Stimulated activated CD4-positive, alpha-beta T cell treated with anti-CD3 and anti-CD28 coated beads, TNF-alpha, amount 100 ng/mL, for 48 hours (primary cell): ENCODE measurements around the gene ALDH1A3.

Experiments
- DNase-seq, 3 donors: peaks; one replicate each; pipeline ENCODE4 v3.0.0-alpha.2; 2020; ENCODE audit warnings: low read depth in 3 of 3

ALDH1A3 gene

DNA sequence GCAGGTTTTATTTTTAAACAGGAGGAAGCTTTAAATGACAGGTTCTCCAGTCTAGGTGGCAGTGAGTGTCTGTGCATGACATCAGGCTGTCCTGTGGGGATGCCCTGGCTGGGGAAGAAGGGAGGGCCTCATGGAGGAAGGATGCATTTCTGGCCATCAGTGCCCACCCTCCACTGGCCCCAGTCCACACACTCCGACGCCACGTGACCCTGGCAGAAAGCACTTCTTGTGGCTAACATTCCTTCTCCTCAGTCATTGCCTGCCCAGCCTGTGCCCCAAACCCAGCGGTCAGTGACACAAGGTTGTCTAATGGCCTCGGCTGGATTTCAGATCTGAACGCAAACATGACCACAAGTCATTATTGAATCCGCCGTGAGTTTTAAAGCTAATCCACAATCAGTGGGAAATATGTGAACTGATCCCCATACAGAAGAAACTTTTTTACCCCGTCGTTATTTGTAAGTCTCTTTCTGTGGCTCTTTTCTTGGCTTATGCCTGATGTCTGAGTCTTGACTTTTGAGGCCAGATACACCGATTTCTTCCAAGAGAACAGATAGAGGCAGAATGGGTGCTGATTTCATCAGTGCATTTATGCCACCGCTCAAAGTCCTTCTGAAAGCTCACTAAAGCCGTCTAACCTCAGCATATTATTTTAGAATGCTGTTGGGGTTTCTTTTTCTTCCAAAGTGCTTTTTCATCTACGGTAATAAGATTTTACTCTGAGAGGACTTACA is 22.2 kb downstream of the ALDH1A3 start:
- no peak for DNase-seq

GRCh38 chr15:100902436-100903167 is 23.0 kb downstream of the ALDH1A3 start:
- no peak for DNase-seq

DNA sequence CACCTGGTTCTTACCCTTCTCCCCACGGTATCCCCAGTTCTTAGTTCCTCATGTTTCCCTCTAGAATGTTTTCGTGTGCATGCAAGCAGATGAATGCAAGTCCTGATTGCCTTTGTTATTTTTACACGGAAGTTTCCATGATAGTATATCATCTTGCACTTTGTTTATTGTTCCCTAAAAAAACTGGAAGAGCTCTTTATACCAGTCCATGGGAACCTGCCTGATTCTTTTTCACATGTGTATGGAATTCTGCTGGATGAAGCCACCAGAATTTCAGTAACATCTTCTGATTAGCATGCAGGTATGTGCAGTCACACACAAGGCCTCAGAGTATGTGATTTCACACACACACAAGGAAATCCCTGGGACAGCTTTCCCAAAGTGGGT is 23.5 kb downstream of the ALDH1A3 start:
- DNase-seq, result no peak

DNA sequence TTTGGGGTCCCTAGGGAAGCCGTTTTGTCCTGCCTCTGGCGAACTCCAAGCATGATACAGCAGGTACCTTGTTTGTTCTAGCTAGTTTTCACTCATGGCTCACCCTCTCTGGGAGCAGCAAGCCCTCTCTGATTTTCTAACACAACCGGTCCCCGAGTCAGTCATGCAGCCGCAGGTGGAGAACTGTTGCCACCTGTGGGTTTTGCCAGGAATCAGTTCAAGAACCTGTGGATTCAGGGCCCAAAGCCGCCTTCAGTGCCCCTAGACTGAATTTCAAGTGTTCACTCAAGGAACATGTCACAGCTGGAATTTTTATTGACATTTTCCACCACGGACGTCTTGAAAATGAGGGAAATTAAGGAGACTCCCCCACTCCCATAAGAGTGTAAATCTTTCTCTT is 26.2 kb downstream of the ALDH1A3 start:
- DNase-seq, result no peak

- no peak for DNase-seq
These were observed 28.8 kb downstream of the ALDH1A3 start for GRCh38 chr15:100908466-100908865.

GRCh38 chr15:100909565-100909964 is 29.9 kb downstream of the ALDH1A3 start:
- DNase-seq, result no peak

DNA sequence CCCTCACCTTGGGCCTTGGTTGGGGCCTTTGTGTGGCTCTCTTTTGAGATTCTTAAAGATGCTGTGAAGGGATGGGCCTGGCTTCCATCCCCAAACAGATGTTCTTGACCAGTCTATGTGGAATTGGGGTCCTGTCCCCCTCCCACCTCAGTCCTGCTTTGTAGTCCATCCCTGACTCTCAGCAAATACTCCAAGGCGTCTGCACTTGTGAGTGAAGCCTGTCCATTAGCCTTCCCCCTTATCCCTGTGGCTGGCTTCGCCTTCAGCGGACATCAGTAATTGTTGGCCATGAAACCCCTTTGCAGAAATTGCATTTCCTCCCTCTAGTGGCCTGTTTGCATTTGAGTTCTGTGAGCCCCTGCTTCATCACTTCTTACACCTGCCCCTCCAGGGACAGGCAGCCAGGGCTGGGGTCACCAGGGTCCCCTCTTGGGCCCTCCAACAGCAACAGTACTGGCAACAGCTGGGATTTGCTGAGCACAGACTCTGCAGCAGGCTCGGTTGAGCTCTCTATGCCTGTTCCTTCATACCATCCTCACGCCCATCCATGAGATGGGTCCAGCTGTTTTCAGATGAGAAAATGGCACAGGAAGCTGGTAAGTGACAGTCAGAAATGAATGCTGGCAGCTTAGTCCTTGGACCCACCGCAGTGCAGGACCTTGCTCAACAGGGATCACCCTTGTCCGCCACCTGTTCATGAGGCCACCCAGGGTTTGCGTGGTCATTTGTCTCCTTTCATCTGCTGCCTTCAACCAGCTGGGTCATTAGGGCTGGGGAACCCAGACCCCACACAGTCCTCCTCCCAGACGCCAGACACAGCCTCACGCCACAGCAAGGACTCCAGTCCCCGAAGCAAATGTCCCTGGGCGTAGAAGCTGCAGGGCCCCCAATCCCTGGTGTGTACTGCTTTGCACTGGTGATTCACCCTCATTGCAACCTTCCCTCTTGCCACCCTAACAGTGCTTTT is 30.6 kb downstream of the ALDH1A3 start:
- no peak for DNase-seq

- DNase-seq, result no peak
These were observed 31.5 kb downstream of the ALDH1A3 start for GRCh38 chr15:100911086-100911485.

DNA sequence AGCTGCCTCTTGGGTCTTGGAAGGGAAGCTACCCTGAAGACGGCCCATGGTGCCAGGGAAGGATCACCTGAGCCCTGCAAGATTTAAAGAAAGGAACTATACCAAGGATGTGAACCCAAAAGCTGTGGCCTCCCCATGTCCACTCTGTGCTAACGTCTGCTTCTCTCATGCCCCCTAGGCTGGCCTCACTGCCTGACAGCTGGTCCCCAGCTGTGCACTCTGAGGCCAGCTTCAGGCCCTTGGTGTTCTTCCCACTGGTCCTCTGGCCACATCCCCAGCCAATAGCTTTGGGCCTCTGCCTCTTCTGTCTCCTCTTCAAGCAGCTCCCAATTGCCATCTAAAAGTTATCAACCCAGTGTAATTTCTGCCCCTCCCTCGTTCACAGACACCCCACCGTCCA is 34.3 kb downstream of the ALDH1A3 start:
- no peak for DNase-seq

- DNase-seq, result no peak
These were observed 35.2 kb downstream of the ALDH1A3 start for GRCh38 chr15:100914876-100915275.

DNA sequence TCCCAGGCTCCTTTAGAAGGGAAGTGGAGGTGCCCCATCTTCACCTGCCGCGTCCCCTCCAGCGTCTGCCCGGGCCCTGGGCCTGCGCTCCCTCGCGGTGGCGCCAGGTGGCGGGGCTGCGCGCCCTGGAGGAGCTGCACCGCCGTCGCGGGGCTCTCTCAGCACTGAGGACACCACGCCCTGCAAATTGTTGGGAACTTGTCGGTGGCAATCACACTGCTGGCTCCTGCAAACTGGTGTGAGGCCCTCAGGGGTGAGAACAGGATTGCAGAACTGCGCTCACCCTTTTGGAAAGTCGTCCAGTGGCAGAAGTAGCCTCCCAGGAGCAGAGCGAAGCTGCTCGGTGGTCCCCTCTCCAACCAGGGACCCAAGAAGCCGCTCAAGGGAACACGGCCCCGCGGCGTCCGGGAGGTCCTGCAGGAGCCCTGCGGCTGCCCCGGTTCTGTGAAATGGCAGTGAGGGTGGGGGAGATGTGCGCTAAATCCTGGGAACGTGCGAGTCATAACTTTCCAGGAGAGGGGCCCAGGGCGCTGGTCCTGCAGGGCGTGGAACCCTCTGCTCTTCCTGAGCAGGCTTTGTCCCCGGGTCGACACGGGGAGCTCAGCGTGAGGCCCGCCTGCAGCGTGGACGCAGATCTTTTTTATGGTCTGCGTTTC is 38.5 kb downstream of the ALDH1A3 start:
- DNase-seq, result peak; percentile 53 to 70 (median 55)

DNA sequence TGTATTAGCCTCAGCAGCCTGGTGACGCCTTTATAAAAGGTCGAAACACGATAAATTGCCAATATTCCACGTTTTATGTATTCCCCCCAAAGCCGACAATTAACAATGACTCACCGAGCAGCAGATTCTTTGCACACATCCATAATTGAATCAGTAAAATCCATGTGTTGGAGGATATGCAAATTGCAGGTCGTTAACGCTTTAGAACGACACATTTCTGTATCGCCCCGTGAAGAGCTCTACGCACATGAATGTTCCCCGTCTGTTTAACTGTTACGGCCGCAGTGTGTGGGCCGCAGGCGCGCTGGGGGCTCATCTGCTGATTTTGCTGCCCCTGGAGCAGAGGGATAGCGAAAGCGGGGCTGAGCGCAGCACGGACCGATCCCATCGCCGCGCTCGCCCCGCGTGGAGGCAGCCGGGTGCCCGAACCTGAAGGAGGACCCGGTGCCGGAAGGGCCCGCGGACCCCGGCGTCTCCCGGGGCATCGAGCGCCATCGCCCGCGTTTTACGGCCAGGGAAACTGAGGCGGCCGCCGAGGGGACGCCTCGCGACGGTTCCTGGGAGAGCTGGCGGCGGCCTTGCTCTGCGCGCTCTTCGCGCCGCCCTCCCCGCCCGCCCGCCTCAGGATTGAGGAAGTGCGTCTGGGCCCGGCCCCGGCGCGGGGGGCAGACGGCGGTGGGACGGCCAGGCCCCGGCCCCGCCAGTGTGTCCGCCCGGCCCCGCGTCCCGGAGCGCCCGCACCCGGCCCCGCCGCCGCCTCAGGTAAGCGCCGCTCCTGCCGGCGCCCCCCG is 39.3 kb downstream of the ALDH1A3 start, which contains the start of gene LRRK1:
TSS of gene LRRK1 (plus strand) at position 668 of the 791 bp plus-strand sequence. CDS start 5,276 bp downstream, outside the sequence.
- DNase-seq, result peak in 1 of 3 donors; percentile 16

DNA sequence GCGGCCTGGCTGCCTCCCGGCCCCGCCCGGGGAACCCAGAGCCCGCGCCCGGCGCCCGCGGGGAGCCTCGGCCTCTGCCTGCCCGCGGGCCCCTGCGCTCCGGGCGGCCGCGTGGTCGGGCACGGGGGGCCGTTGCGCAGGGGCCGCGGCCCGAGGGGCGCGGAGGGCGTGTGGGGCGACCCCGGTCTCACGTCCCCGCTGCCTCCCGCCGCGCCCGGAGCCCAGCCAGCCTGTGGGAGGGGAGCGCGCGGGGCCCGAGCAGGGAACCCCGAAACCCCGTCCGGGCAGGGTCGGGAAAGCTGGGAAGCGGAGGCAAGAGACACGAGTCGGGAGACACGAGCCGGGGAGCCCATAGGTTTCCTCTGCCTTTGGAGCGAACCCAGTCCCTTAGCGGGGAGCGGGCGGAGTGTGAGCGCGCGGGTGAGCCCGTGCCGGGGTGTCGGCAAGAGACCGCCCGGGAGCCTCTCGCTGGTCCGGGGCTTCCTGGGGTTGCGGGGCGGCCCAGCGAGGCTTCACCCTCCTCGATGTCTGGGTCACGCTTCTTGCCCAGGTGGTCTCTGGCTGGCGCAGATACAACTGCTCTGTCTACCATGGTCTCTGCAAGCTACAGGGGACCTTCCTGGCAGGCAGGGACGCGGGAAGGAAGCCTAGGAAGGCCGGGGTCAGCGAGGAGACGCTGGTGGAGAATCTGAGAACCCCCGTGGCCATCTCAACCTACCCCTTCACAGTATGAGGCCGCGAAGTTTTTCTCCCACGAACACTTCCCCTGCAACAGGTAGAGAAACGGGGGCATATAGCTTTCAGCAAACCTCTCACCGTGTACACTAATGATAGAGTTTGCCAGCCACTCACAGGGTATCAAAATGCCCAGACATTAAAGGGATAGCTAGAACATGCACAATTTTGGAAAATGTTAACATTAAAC is 40.1 kb downstream of the ALDH1A3 start:
- DNase-seq, result peak in 1 of 3 donors; percentile 7

DNA sequence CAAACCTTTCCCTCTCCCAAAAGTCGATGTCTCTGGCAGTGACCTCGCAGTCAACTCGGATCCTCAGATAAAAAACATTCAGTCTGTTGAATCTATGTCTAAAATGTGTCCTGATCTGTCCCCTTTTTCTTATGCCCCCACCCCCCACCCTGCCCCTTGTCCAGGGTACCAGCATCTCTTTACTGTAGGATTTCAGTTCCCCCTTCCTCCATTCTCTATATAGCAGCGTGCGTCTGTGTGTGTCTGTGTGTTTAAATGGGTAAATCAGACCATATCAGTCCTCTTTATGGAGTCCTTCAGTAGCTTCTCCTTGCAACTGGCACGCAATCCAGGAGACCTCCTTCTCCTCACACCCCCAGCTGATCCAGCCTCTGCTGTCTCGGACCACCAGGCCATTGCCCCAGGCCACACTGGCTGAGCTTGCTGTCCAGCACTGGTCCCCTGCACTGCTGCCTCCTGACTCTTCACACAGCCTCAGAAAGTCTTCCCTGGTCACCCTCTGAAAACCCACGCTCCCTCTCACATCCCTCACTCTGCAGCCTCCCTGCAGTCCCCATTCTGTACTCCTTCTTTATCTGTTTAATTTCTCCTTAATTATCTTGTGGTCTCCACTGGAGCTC is 41.0 kb downstream of the ALDH1A3 start:
- no peak for DNase-seq

GRCh38 chr15:100922192-100923040 is 42.8 kb downstream of the ALDH1A3 start:
- no peak for DNase-seq

DNA sequence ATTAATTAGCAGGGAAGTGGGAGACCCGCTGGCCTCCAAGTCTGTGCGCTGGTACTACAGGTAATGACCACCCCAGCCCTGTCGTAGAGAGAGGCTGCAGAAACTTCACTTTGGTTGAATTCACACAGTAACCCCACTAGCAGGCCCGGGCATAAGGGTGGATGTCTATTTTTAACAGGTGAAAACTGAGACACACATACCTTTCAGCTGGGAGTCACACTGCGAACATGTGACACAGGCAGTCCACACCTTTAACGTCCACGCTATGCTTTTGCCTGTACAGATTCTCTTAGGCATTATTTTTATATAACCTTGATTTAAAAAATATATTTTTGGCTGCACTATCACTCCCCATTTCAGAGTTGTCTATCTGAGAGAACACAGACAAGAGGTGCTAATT is 43.4 kb downstream of the ALDH1A3 start:
- no peak for DNase-seq

GRCh38 chr15:100923902-100924301 is 44.3 kb downstream of the ALDH1A3 start:
- DNase-seq, result no peak

DNA sequence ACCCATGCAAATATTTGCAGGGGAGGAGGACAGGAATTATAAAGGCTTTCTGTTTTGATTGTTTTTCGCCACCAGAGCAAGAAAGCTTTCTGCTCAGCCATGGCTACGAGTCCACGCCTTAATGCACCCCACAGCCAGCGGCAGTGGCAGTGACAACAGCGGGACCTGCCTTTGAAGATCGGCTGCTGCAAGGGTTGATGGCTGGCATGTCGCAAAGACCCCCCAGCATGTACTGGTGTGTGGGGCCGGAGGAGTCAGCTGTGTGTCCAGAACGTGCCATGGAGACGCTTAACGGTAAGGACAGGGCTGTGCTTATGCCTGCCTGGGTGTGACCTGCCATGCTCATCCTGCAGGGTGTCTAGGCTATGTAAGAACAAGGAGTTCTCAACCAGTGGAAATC is 44.8 kb downstream of the ALDH1A3 start:
- no peak for DNase-seq
